Spleen (tissue), 11 donors: ENCODE data around the gene CDK19. TPM values are rescaled to one million over a fixed set of nuclear protein-coding genes. Genes with fewer than 3 reads are reported as not detected.
"Not testable (repeated sequence)": the region's sequence is repeated elsewhere in the genome, so short reads cannot be mapped to it uniquely, and the experiment has no call there.

Experiments used
- DNase-seq: peaks from one replicate; pipeline ENCODE4 v3.0.0-alpha.2; 2020
- H3K27ac ChIP-seq, 8 donors: fragments of 200-600 bp; sonication (generic) in 7 of 8; 1 replicate in 4 of 8; 2 replicates in 4 of 8; pipeline versions ENCODE4 v1.5.0 to v1.8.0; 2016 to 2021; ENCODE audit warnings: inconsistent platforms in 4 of 8, mild to moderate bottlenecking in 4 of 8, moderate library complexity in 1 of 8
- H3K27me3 ChIP-seq, 7 donors: fragments of 200-600 bp; sonication (generic) in 6 of 7; replicated peaks in 1 of 7; 1 replicate in 4 of 7; 2 replicates in 3 of 7; pipeline versions ENCODE4 v1.5.0 to v1.8.0; 2016 to 2021; ENCODE audit warnings: inconsistent platforms in 3 of 7, mild to moderate bottlenecking in 1 of 7
- H3K36me3 ChIP-seq, 6 donors: fragments of 200-600 bp; sonication (generic) in 5 of 6; 1 replicate in 4 of 6; 2 replicates in 2 of 6; pipeline versions ENCODE4 v1.5.0 to v1.8.0; 2016 to 2021; ENCODE audit warnings: inconsistent platforms in 2 of 6
- H3K4me1 ChIP-seq, 6 donors: fragments of 200-600 bp; sonication (generic) in 5 of 6; 1 replicate in 3 of 6; 2 replicates in 3 of 6; pipeline versions ENCODE4 v1.5.0 to v1.8.0; 2016 to 2021; ENCODE audit warnings: inconsistent platforms in 3 of 6
- H3K4me3 ChIP-seq, 8 donors: fragments of 200-600 bp; sonication (generic) in 7 of 8; 1 replicate in 4 of 8; 2 replicates in 4 of 8; pipeline versions ENCODE4 v1.5.0 to v1.8.0; 2016 to 2021; ENCODE audit warnings: inconsistent platforms in 4 of 8, mild to moderate bottlenecking in 4 of 8, moderate library complexity in 2 of 8
- H3K9me3 ChIP-seq, 8 donors: fragments of 200-600 bp; sonication (generic) in 7 of 8; 1 replicate in 4 of 8; 2 replicates in 4 of 8; pipeline versions ENCODE4 v1.5.0 to v1.8.0; 2016 to 2021; ENCODE audit warnings: inconsistent platforms in 4 of 8
- CTCF ChIP-seq, 11 experiments: fragments of 200-600 bp in 7 of 11; fragments of 450-650 bp in 4 of 11; sonication (generic) in 4 of 11; IDR thresholded peaks in 8 of 11; conservative IDR thresholded peaks in 3 of 11; 1 replicate in 7 of 11; 2 replicates in 4 of 11; pipeline versions ENCODE4 v1.4.0 to v1.8.0; 2016 to 2021; ENCODE audit warnings: antibody characterized with exemption in 11 of 11, inconsistent platforms in 4 of 11, mild to moderate bottlenecking in 1 of 11
- POLR2A ChIP-seq, 3 donors: fragments of 450-650 bp; IDR thresholded peaks; one replicate each; pipeline ENCODE4 v1.5.1; 2017; ENCODE audit warnings: antibody characterized with exemption in 3 of 3, mild to moderate bottlenecking in 1 of 3
- POLR2AphosphoS5 ChIP-seq, 3 donors: sonication (generic); formaldehyde crosslinking; IDR thresholded peaks; one replicate each; pipeline ENCODE4 v1.5.1; 2017; ENCODE audit warnings: antibody characterized with exemption in 3 of 3
- WGBS, 5 donors: extraction: QIAGEN DNeasy Blood & Tissue Kit in 3 of 5; methylation state at CpG; one replicate each; pipeline versions ENCODE4 v1.1.5 to v1.1.7; 2013 to 2018; 5-methylcytosine and 5-hydroxymethylcytosine counted together
- intact Hi-C: fragments of 100-400 bp; cut with DNase I; formaldehyde crosslinking; loops from one replicate; pipeline ENCODE4 v1.15.0; 2023; ENCODE audit warnings: low total_unique reads
- polyA plus RNA-seq, 3 donors: library from polyadenylated mRNA; stranded (reverse); fragments of 200-250 nt; gene quantifications; one replicate each; pipeline ENCODE4 v1.2.1, GENCODE V29; 2013
- total RNA-seq, 7 donors: library from RNA; depleted of rRNA in 3 of 7; stranded (reverse); fragments of >200 nt in 3 of 7; fragmentation: NEBNext Ultra II Directional in 4 of 7; extraction: Animal tissue kit (Norgen Biotek cat#: 25700) in 4 of 7; gene quantifications; one replicate each; pipeline versions ENCODE4 v1.1.0 to v1.2.1, GENCODE V29; 2016 to 2021
- donor health status: healthy with polysubstance abuse.
- donor health status: DM: no; HTN: no; CAD: no; lungs with moderate emphysema.
- donor health status: DM: no; HTN: no; CAD: no.
- donor health status: Bipolar disorder and iron deficiency.
- donor health status: healthy.
- donor health status: DM: no; HTN: no; CAD: no.
- donor health status: DM: yes; HTN: yes; CAD: no.

Gene CDK19
- total and polyA plus RNA-seq, 10 donors = 7.9 to 29.8 (median 21.7) TPM

GRCh38 chr6:110813338-110814101, 1.7 kb downstream of the CDK19 start:
- TF ChIP-seq POLR2AphosphoS5 (IDR thresholded peaks at IDR 0.05) (no peak), POLR2A (IDR thresholded peaks at IDR 0.05) (no peak), CTCF (IDR thresholded peaks at IDR 0.05 in 8 of 11, conservative IDR thresholded peaks at IDR 0.05 in 3 of 11) (no peak)
- Histone ChIP-seq H3K27me3 (no peaks in the 10 kb centered on the region), H3K4me1 (peaks cover 15 to 65% (median 37%) of the 10 kb centered on the region in 6 donors), H3K36me3 (no peaks in the 10 kb centered on the region), H3K9me3 (no peaks in the 10 kb centered on the region), H3K4me3 (peak overlapping the region; percentile 72 to 95 (median 84)), H3K27ac (peak overlapping the region in 4 of 8 donors; percentile 92 to 99 (median 99))
- 57 to 72% (median 67%) methylated on average over 8 of the region's 8 CpGs for WGBS, 5 donors
- intact Hi-C loops = loop anchor here (10.0 kb wide), 2 partner anchors 129 to 141 kb away; partner anchors contain the start of gene GTF3C6
- DNase-seq = no peak

- no peaks in the 10 kb centered on the region for H3K27me3 ChIP-seq
- TF ChIP-seq CTCF (IDR thresholded peaks at IDR 0.05 in 8 of 11, conservative IDR thresholded peaks at IDR 0.05 in 3 of 11) (no peak), POLR2A (IDR thresholded peaks at IDR 0.05) (no peak), POLR2AphosphoS5 (IDR thresholded peaks at IDR 0.05) (no peak)
- H3K4me3 ChIP-seq = no peak overlapping the region
- WGBS, 5 donors = 82 to 92% (median 88%) methylated on average over 4 of the region's 4 CpGs
- H3K36me3 ChIP-seq = no peaks in the 10 kb centered on the region
- DNase-seq = no peak
- H3K27ac ChIP-seq = no peak overlapping the region
- H3K9me3 ChIP-seq = no peaks in the 10 kb centered on the region
- intact Hi-C loops = loop anchor here (10.0 kb wide), 2 partner anchors 128 to 142 kb away; partner anchors contain the start of gene GTF3C6
- H3K4me1 ChIP-seq = peaks cover 15 to 66% (median 37%) of the 10 kb centered on the region in 6 donors
These were observed 2.5 kb downstream of the CDK19 start for GRCh38 chr6:110812719-110813118.

- Histone ChIP-seq H3K36me3 (no peaks in the 10 kb centered on the region), H3K27ac (peak overlapping the region in 4 of 8 donors; percentile 27 to 60 (median 50)), H3K4me3 (no peak overlapping the region), H3K4me1 (peaks cover 9 to 71% (median 36%) of the 10 kb centered on the region in 6 donors), H3K9me3 (no peaks in the 10 kb centered on the region), H3K27me3 (no peaks in the 10 kb centered on the region)
- no peak for TF ChIP-seq POLR2AphosphoS5 (IDR thresholded peaks at IDR 0.05)
- TF ChIP-seq CTCF (IDR thresholded peaks at IDR 0.05 in 8 of 11, conservative IDR thresholded peaks at IDR 0.05 in 3 of 11) = no peak
- no peak for TF ChIP-seq POLR2A (IDR thresholded peaks at IDR 0.05)
- DNase-seq = no peak
- intact Hi-C loops = loop anchor here (10.0 kb wide), 2 partner anchors 126 to 144 kb away; partner anchors contain the start of gene GTF3C6
- WGBS, 5 donors = 76 to 88% (median 80%) methylated on average over 10 of the region's 10 CpGs
These were observed 4.2 kb downstream of the CDK19 start for GRCh38 chr6:110810896-110811586.

GRCh38 chr6:110809792-110810191, 5.5 kb downstream of the CDK19 start:
- intact Hi-C loops = loop anchor here (10.0 kb wide), 2 partner anchors 125 to 145 kb away; partner anchors contain the start of gene GTF3C6
- WGBS, 5 donors = 88 to 96% (median 95%) methylated on average over 2 of the region's 2 CpGs

GRCh38 chr6:110802175-110802574, 13.1 kb downstream of the CDK19 start:
- H3K36me3 ChIP-seq, H3K4me3 ChIP-seq, H3K9me3 ChIP-seq, H3K27me3 ChIP-seq, intact Hi-C loops, DNase-seq, H3K27ac ChIP-seq: not testable (repeated sequence)
- H3K4me1 ChIP-seq = peaks cover 0 to 71% (median 19%) of the 10 kb centered on the region in 6 donors
- 90 to 98% (median 96%) methylated on average over 3 of the region's 3 CpGs for WGBS, 5 donors

More at GRCh38 chr6:110809792-110810191, 5.5 kb downstream of the CDK19 start:
- no peaks in the 10 kb centered on the region for H3K9me3 ChIP-seq
- peaks cover 9 to 83% (median 37%) of the 10 kb centered on the region in 6 donors for H3K4me1 ChIP-seq
- TF ChIP-seq POLR2A (IDR thresholded peaks at IDR 0.05) (no peak), POLR2AphosphoS5 (IDR thresholded peaks at IDR 0.05) (no peak), CTCF (IDR thresholded peaks at IDR 0.05 in 8 of 11, conservative IDR thresholded peaks at IDR 0.05 in 3 of 11) (no peak)
- H3K27me3 ChIP-seq = no peaks in the 10 kb centered on the region
- no peaks in the 10 kb centered on the region for H3K36me3 ChIP-seq
- no peak overlapping the region for H3K27ac ChIP-seq
- H3K4me3 ChIP-seq = no peak overlapping the region
- DNase-seq = no peak
